ENCODE data around the gene ZC3H7A. TPM values are rescaled to one million over a fixed set of nuclear protein-coding genes. Genes with fewer than 3 reads are reported as not detected.

The ZC3H7A gene
- total RNA-seq, 1 experiment from 2014 or later, result 43.1 TPM

- no peaks in the 10 kb centered on the region for H3K27me3 Mint-ChIP-seq (ENCODE audit: low read depth)
- peaks cover 22 to 77% (median 66%) of the 10 kb centered on the region in 3 experiments for H3K36me3 Mint-ChIP-seq (ENCODE audit: insufficient read depth in 1 of 3, low read depth in 3 of 3)
- no peaks in the 10 kb centered on the region for H3K9me3 ChIP-seq (ENCODE audit: control insufficient read depth, low read depth, low read length)
- H2BK20ac ChIP-seq (ENCODE audit: low read depth, low read length, poor library complexity, severe bottlenecking), result no peak overlapping the region
- H3K23ac ChIP-seq (ENCODE audit: insufficient read length, low read depth, low read length), result no peak overlapping the region
- H3K27ac ChIP-seq (ENCODE audit: insufficient read length, low read depth, low read length), result no peak overlapping the region
- no peak overlapping the region for H3K4me2 ChIP-seq (ENCODE audit: insufficient read depth, insufficient read length, low read length)
- H3K14ac ChIP-seq (ENCODE audit: insufficient read depth, low read length), result no peak overlapping the region
- no peak for TF ChIP-seq CTCF (conservative IDR thresholded peaks at IDR 0.05)
- no peak overlapping the region for H2BK12ac ChIP-seq (ENCODE audit: insufficient read length, low read depth, low read length)
- no peak overlapping the region for H2BK5ac ChIP-seq (ENCODE audit: insufficient read length, low read length)
- H3K4me3 Mint-ChIP-seq, result no peak overlapping the region
- no peaks in the 10 kb centered on the region for H3K4me1 ChIP-seq (ENCODE audit: insufficient read depth, low read length)
- H2BK15ac ChIP-seq (ENCODE audit: low read depth, low read length), result no peak overlapping the region
- WGBS (ENCODE audit: extremely low coverage, insufficient read length, low lambda C conversion rate), result no CpG with 5 or more reads among the region's 7 CpGs
- no peaks in the 10 kb centered on the region for H3K79me2 ChIP-seq (ENCODE audit: insufficient read depth, low read length)
- H3K27ac Mint-ChIP-seq, result no peak overlapping the region; a peak in 1 of 7 replicates
- H2BK120ac ChIP-seq (ENCODE audit: low read depth, low read length, poor library complexity, severe bottlenecking), result no peak overlapping the region
- H3K4ac ChIP-seq (ENCODE audit: low read depth, low read length), result no peak overlapping the region
- H2AFZ ChIP-seq (ENCODE audit: low read length), result no peak overlapping the region
- H3K23me2 ChIP-seq (ENCODE audit: insufficient read length, low read depth, low read length, poor library complexity, severe bottlenecking), result no peaks in the 10 kb centered on the region
- H4K20me1 ChIP-seq (ENCODE audit: control insufficient read depth, insufficient read depth, insufficient read length), result no peaks in the 10 kb centered on the region
- H4K91ac ChIP-seq (ENCODE audit: insufficient read length, low read depth, low read length), result no peak overlapping the region
- H3K27me3 ChIP-seq (ENCODE audit: insufficient read depth, low read length), result no peaks in the 10 kb centered on the region
- H4K5ac ChIP-seq (ENCODE audit: insufficient read length, low read depth, low read length), result no peak overlapping the region
- no peak overlapping the region for H2AK5ac ChIP-seq (ENCODE audit: insufficient read length, low read length)
- H3K9me3 Mint-ChIP-seq, result no peaks in the 10 kb centered on the region
- H3K56ac ChIP-seq (ENCODE audit: insufficient read length, low read depth, low read length), result no peak overlapping the region
- H3K79me1 ChIP-seq (ENCODE audit: insufficient read depth, low read depth, low read length, poor library complexity, severe bottlenecking), result no peaks in the 10 kb centered on the region
- no peak overlapping the region for H3K18ac ChIP-seq (ENCODE audit: insufficient read length, low read depth, low read length)
- no peak overlapping the region for H4K8ac ChIP-seq (replicated peaks; ENCODE audit: insufficient read length, low read depth, low read length)
- H3T11ph ChIP-seq (ENCODE audit: low read length), result no peak overlapping the region
- H3K9ac ChIP-seq (ENCODE audit: extremely low read depth, insufficient read length, low read length), result no peak overlapping the region
- no peak for DNase-seq
- H3K4me1 Mint-ChIP-seq, result no peaks in the 10 kb centered on the region
These were observed 28.2 kb downstream of the ZC3H7A start for GRCh38 chr16:11768849-11769248.
